Kidney (tissue), 14 donors: ENCODE measurements around the gene CCDC7. TPM values are rescaled to one million over a fixed set of nuclear protein-coding genes. Genes with fewer than 3 reads are reported as not detected.
"Not testable (repeated sequence)": the region's sequence is repeated elsewhere in the genome, so short reads cannot be mapped to it uniquely, and the experiment has no call there.

ENCODE experiments used
- DNase-seq, 5 donors: peaks; one replicate each; pipeline ENCODE4 v3.0.0-alpha.2; 2013 to 2020
- FAIRE-seq: peaks from 2 replicates; lab custom pipeline; 2012; peaks lifted over from hg19 to GRCh38; lab: Jason Lieb, UNC
- H3K27ac ChIP-seq, 2 donors: one replicate each; pipeline ENCODE4 v1.7.0; 2013; ENCODE audit warnings: low read depth in 2 of 2, low read length in 2 of 2, inconsistent platforms in 1 of 2
- H3K27me3 ChIP-seq: one replicate; pipeline ENCODE4 v1.7.1; 2013; ENCODE audit warnings: low read length, inconsistent platforms; ENCODE audit not compliant: control insufficient read depth, insufficient read depth
- H3K36me3 ChIP-seq, 3 donors: one replicate each; pipeline versions ENCODE4 v1.7.0 to v1.7.1; 2013; ENCODE audit warnings: low read length in 3 of 3, control low read depth in 1 of 3, inconsistent platforms in 1 of 3; ENCODE audit not compliant: insufficient read depth in 3 of 3, control insufficient read depth in 2 of 3
- H3K4me1 ChIP-seq, 3 donors: one replicate each; pipeline versions ENCODE4 v1.7.0 to v1.7.1; 2013; ENCODE audit warnings: low read length in 3 of 3, inconsistent platforms in 1 of 3, low read depth in 1 of 3; ENCODE audit not compliant: control insufficient read depth in 2 of 3, insufficient read depth in 2 of 3
- H3K4me3 ChIP-seq, 3 donors: one replicate each; pipeline versions ENCODE4 v1.7.0 to v1.8.1; 2013; ENCODE audit warnings: low read length in 3 of 3, control low read depth in 1 of 3, inconsistent platforms in 1 of 3
- H3K9ac ChIP-seq, 3 donors: one replicate each; pipeline versions ENCODE4 v1.7.0 to v1.7.1; 2013; ENCODE audit warnings: low read length in 3 of 3, control low read depth in 1 of 3, inconsistent platforms in 1 of 3
- H3K9me3 ChIP-seq, 3 donors: one replicate each; pipeline versions ENCODE4 v1.7.0 to v1.7.1; 2013; ENCODE audit warnings: low read length in 3 of 3, control low read depth in 1 of 3, inconsistent platforms in 1 of 3; ENCODE audit not compliant: control insufficient read depth in 2 of 3, insufficient read depth in 1 of 3
- CTCF ChIP-seq: IDR thresholded peaks from 3 replicates; pipeline ENCODE4 v1.5.1; 2012; ENCODE audit warnings: mild to moderate bottlenecking, moderate library complexity, borderline replicate concordance; ENCODE audit not compliant: insufficient read depth; ENCODE audit errors: extremely low read depth
- intact Hi-C: fragments of 100-400 bp; cut with DNase I; formaldehyde crosslinking; loops from one replicate; pipeline ENCODE4 v1.11.1; 2022
- polyA plus RNA-seq: library from polyadenylated mRNA; stranded (reverse); fragments of 350-450 nt; fragmentation: Illumina TruSeq; extraction: RNeasy Lipid Tissue Mini Kit (QIAGEN cat#74804); gene quantifications from one replicate; pipeline ENCODE4 v1.2.3, GENCODE V29; 2014; ENCODE audit warnings: low read depth, low replicate concordance; ENCODE audit not compliant: insufficient read depth
- total RNA-seq: library from RNA; stranded (reverse); fragmentation: NEBNext Ultra II Directional; extraction: Animal tissue kit (Norgen Biotek cat#: 25700); gene quantifications from one replicate; pipeline ENCODE4 v1.2.1, GENCODE V29; 2021
- donor health status: control.
- donor health status: control.
- donor health status: control.
- donor health status: control.
- donor health status: control.
- donor health status: DM: yes; HTN: yes; CAD: no.
- donor health status: Normal renal cell carcinoma (clear cell type).

Gene CCDC7
- total and polyA plus RNA-seq, 2 donors from 2014 or later, result 0.84 to 28.0 TPM

- Histone ChIP-seq H3K27me3 (no peaks in the 10 kb centered on the region), H3K36me3 (peaks cover 0 to 3% (median 0%) of the 10 kb centered on the region in 3 donors), H3K4me3 (no peak overlapping the region), H3K4me1 (no peaks in the 10 kb centered on the region), H3K27ac (no peak overlapping the region), H3K9ac (no peak overlapping the region), H3K9me3 (no peaks in the 10 kb centered on the region)
- no peak for DNase-seq
- TF ChIP-seq CTCF, result no peak
- FAIRE-seq, result peak; percentile 62
- intact Hi-C loops, result no loop called here
Measured at GRCh38 chr10:32627183-32627582, 181.2 kb downstream of the CCDC7 start.

- H3K27ac ChIP-seq, result no peak overlapping the region
- FAIRE-seq (no peak), DNase-seq (no peak)
- no peaks in the 10 kb centered on the region for H3K4me1 ChIP-seq
- H3K9me3 ChIP-seq, result no peaks in the 10 kb centered on the region
- TF ChIP-seq CTCF, result no peak
- intact Hi-C loops, result no loop called here
- H3K36me3 ChIP-seq, result peaks cover 0 to 2% (median 0%) of the 10 kb centered on the region in 3 donors
- no peaks in the 10 kb centered on the region for H3K27me3 ChIP-seq
- no peak overlapping the region for H3K9ac ChIP-seq
- no peak overlapping the region for H3K4me3 ChIP-seq
Measured at GRCh38 chr10:32629910-32630309, 184.0 kb downstream of the CCDC7 start.

- intact Hi-C loops, result no loop called here
- Histone ChIP-seq H3K9ac (no peak overlapping the region), H3K27ac (no peak overlapping the region), H3K4me1 (no peaks in the 10 kb centered on the region), H3K9me3 (peaks cover 0 to 15% (median 0%) of the 10 kb centered on the region in 3 donors), H3K4me3 (no peak overlapping the region), H3K27me3 (no peaks in the 10 kb centered on the region), H3K36me3 (no peaks in the 10 kb centered on the region)
- TF ChIP-seq CTCF, result no peak
- no peak for DNase-seq
- FAIRE-seq, result no peak
Measured at GRCh38 chr10:32646535-32646934, 200.6 kb downstream of the CCDC7 start.

GRCh38 chr10:32650246-32650655 lies 204.3 kb downstream of the CCDC7 start:
- no peak for TF ChIP-seq CTCF

DNA sequence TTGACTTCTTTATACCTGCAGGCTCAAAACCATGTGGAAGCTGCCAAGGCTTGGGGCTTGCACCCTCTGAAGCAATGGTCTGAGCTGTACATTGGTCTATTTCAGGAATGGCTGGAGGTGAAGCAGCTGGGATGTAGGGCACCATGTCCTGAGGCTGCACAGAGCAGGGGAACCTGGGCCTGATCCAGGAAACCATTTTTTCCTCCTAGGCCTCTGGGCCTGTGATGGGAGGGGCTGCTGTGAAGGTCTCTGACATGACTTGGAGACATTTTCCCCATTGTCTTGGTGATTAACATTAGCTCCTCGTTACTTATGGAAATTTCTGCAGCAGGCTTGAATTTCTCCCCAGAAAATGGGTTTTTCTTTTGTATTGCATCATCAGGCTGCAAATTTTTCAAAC lies 211.5 kb downstream of the CCDC7 start:
- peaks cover 0 to 20% (median 2%) of the 10 kb centered on the region in 3 donors for H3K9me3 ChIP-seq
- DNase-seq, H3K27ac ChIP-seq, H3K4me1 ChIP-seq, FAIRE-seq, H3K4me3 ChIP-seq, H3K36me3 ChIP-seq, intact Hi-C loops, H3K27me3 ChIP-seq, H3K9ac ChIP-seq: not testable (repeated sequence)

More at GRCh38 chr10:32650246-32650655, 204.3 kb downstream of the CCDC7 start:
- Histone ChIP-seq H3K4me1 (no peaks in the 10 kb centered on the region), H3K9ac (no peak overlapping the region), H3K27ac (no peak overlapping the region), H3K36me3 (no peaks in the 10 kb centered on the region), H3K9me3 (peaks cover 0 to 28% (median 2%) of the 10 kb centered on the region in 3 donors), H3K27me3 (no peaks in the 10 kb centered on the region), H3K4me3 (no peak overlapping the region)
- no peak for DNase-seq
- intact Hi-C loops, result no loop called here
- no peak for FAIRE-seq
